GM18870 (cell line): ENCODE results near the gene MTCL1.

ENCODE experiments used
- ATAC-seq: cut with Tn5 transposase; IDR thresholded peaks from one replicate; pipeline ENCODE4 v1.9.1; 2021; ENCODE audit warnings: moderate library complexity; ENCODE audit not compliant: unreplicated experiment

Gene MTCL1

DNA sequence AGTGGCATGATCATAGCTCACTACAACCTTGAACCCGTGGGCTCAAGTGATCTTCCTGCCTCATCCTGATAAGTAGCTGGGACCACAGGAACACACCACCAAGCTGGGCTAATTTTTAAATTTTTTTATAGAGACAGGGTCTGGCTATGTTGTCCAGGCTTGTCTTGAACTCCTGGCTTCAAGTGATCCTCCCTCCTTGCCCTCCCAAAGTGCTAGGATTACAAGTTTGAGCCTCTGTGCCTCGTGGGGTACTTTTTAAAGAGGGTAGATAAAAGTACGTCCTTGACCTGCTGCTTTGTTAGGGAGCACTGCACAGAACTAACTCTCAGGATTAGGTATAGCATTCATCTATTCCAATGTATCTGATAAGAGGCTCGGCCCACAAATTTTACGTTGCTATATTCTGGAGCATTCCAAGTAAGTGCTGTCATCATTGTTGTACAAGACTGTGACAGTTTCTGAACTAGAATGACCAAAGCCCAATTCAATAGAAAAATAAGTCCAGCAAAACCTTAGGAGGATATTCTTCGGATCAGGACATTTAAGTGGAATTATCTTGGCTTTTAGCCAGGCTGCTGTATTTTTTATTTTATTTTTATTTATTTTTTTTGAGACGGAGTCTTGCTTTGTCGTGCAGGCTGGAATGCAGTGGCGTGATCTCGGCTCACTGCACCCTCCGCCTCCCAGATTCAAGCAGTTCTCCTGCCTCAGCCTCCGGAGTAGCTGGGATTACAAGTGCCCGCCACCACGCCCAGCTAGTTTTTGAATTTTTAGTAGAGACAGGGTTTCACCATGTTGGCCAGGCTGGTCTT lies 4.1 kb downstream of the MTCL1 start:
- no peak for ATAC-seq

DNA sequence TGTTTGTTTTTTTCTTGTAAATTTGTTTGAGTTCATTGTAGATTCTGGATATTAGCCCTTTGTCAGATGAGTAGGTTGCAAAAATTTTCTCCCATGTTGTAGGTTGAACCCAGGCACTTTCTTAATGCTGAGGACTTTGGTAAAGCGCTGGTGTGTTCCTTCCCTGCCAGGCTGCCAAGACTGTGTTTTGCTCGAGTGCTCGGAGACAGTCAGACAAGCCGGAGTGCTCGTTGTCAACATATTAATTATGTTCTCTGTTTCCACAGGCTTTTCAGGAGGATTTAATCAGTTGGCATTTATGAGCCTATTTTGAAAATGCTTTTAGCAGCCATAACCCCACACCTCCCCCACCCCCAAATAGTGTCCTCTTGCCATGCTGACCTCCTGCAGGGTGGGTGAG lies 6.4 kb downstream of the MTCL1 start:
- ATAC-seq: no peak

GRCh38 chr18:8713691-8714090 lies 8.3 kb downstream of the MTCL1 start:
- no peak for ATAC-seq

DNA sequence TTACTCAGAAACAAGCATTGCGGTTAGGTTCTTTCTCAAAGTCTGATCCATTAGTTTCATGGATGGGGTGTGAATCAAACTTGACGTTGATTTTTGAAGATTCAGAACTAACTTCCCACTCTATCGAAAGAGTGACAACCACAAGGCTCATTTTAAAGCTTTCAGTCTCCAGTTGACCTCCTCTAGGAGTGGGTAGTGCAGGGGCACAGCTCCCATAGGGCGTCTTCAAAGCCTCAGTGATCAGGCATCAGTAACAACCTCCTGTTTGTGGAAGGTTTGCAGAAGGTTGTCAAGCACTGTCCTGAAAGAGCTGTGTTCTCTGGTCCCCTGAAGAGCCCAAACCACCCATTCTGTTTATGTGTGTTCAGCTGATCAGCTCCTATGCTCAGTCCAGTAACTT lies 10.2 kb downstream of the MTCL1 start:
- no peak for ATAC-seq

DNA sequence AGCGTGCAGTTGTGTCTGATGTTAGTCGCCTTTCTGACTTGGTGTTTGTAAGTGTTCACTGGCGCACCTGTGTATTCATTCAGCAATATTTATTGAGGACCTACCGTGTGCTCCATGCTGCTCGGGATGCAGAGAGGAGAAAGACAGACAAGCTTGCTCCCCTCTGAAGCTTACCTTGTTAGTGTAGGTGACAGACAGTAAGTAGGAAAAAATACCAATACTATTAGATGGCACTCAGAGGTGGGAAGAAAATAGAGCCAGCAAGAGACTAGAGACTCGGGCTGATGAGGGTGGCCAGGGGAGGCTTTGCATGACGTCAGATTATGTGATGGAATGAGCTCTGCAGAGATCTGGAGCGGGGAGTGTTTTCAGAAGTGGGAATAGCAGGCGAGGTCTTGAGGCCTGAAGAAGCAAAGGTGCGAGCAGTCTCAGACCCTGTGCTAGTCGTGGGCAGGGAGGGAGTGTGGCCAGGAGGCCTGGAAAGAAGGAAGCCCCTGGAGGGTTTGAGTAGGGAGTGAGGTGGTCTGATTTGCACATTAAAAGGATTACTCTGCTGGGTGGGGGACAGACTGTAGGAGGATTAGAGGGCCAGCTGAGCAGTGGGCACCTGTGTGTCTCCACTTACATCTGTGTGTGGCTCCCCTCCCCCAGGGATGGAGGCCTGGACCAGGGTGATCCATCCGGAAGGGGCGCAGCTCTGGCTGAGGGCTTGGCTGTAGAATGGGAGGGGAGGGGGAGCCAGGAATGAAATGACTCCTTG lies 11.8 kb downstream of the MTCL1 start:
- ATAC-seq: no peak

- no peak for ATAC-seq
Measured at GRCh38 chr18:8718401-8718913, 13.1 kb downstream of the MTCL1 start.

GRCh38 chr18:8719192-8719591 lies 13.8 kb downstream of the MTCL1 start:
- no peak for ATAC-seq

DNA sequence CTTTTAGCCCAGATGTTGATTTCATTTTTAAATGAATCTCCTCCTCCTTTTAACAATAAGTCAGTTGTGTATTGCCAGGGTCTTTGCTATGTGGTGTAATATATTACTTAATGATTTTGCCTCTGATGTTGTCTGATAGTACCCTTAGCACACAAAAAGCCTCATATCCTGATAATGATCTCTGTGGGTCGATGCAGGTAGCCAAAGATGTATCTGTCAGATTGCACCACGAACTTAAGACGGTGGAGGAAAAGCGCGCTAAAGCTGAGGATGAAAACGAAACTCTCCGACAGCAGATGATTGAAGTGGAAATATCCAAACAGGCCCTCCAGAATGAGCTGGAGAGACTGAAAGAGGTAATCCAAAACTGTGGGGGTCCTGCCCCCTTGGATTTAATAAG lies 14.8 kb downstream of the MTCL1 start:
- no peak for ATAC-seq

DNA sequence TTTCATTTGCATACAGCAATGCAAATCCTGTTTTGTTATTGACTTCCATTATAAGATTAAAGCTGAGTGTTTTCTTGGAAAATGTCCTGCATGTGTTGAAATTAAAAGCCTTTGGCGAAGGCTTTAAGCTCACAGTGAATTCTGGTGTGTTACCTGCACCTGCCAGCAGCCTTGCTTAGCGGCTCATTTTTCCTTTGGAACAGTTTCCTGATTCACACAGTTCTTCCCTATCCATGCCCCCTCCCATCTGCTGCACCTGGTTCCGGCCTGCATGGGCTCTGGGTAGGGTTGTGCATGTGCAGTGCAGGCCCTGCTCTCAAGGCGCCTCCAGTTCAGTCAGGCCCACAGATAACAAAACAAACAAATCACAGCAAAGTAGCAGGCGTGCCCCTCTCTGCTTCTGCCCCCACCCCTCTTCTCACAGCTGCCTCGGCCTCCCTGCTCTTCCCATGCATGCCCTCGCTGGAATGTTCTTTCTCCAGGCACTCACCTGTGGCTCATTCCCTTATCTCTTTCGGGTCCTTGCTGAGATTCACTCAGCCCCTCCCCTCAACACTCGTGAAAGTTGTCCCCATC lies 15.8 kb downstream of the MTCL1 start:
- no peak for ATAC-seq

GRCh38 chr18:8721716-8722115 lies 16.4 kb downstream of the MTCL1 start:
- ATAC-seq: no peak

DNA sequence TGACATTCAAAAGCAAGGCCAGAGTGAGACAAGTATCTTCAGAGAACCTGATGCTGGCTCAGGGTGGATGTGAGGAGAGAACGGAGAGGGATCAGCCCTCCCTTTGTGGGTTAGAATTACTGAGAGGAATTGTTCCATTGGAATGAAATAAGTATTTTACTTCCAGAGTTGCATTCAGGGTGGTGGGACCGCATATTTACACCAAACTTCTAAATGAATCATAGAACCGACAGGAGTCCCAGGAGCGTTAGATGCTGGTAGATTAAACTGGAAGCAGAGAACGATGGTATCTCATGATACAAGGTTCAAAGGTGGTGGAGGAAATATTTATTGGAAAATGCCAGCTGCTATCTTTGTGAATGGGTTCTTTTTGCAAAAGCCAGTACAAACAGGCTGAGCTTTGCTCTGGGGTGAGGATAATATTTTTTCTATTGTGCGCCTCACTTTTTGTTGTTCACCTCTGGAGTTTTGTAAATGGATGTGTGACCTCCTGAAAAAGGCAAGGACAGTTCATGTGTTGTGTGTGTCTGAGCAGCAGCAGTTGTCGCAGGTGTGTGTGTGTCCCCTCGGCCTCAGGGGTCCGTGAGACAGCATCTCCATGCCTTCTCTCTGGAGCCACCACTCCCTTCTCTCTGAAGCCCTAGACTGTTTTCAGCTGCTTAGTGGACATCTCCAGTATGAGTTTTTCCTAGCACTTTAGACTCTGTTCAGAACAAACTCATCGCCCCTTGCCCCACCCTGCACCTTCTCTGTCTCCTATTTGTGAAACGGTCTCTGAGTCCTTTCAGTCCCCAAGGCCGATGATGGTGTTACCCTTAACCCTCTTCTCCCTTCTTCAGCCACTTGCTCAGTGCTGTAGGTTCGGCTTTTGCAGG lies 17.8 kb downstream of the MTCL1 start:
- ATAC-seq: no peak

- no peak for ATAC-seq
Measured at GRCh38 chr18:8724452-8724851, 19.1 kb downstream of the MTCL1 start.

DNA sequence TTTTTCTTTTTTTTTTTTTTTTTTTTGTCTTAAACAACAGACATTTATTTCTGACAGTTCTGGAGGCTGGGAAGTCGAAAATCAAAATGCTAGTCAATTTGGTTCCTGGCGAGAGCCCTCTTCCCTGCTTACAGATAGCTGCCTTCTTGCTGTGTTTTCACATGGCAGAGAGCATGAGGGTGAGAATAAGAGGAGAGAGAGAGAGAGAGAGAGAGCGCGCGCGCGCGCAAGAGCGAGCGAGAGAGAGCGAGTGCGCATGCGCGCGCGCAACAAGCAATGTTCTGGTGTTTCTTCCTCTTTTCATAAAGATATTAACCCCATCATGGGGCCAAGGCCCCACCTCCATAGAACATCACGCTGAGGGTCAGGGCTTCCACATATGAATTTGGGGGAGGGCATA lies 20.9 kb downstream of the MTCL1 start:
- no peak for ATAC-seq

DNA sequence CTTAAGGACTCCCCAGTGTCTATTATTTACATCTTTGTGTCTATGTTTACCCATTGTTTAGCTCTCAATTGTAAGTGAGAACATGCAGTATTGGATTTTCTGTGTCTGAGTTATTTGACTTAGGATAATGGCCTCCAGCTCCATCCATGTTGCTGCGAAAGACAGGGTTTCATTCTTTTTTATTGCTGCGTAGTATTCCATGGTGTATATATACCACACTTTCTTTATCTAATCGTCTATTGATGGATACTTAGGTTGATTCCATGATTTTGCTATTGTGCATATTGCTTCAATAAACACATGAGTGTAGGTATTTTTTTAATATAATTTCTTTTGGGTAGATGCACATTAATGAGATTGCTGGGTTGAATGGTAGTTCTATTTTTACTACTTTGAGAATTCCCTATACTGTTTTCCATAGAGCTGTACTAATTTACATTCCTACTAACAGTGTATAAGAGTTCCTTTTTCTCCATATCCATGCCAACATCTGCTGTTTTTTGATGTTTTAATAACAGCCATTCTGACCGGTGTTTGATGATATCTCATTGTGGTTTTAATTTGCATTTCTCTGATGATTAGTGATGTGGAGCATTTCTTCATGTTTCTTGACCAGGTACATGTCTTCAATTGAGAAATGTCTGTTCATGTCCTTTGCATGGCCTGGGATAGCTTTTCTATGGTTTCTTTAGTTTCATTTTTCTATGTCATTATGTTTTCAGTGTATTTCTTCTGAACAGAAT lies 21.8 kb downstream of the MTCL1 start:
- ATAC-seq: no peak

DNA sequence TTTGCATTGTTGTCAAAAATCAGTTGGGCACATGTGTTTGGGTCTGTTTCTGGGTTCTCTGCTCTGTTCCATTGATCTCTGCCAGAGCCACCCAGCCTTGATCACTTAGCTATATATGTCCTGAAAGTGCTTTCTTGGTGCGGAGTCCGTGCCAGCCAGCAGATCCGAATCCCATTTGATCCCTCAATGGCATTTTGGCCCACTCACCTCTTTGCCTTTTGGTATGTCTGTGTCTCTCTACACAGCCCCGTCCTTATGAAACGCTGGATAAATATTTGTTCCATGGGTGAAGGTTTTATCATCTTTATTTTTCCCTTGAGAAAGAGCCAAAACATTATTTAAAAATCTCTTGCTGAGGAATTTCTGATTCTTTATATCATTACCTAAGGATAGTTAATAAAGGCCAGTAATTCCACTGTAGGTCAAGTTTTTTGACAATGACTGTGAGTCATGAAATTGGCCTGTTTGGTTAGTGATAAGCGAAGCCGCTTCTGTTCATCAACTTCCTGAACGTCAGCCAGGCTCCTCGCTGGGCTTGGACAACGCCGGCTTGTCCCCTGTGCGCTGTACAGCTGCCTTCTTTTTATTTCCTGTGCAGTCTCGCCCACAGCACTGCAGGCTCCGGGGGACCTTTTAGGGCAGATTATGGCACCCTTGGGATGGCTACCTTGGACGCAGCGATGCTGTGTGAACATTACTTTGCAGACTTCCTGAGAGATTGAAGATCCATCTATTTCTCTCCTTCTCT lies 24.9 kb downstream of the MTCL1 start:
- ATAC-seq: no peak

- no peak for ATAC-seq
Measured at GRCh38 chr18:8732442-8733360, 27.3 kb downstream of the MTCL1 start.

DNA sequence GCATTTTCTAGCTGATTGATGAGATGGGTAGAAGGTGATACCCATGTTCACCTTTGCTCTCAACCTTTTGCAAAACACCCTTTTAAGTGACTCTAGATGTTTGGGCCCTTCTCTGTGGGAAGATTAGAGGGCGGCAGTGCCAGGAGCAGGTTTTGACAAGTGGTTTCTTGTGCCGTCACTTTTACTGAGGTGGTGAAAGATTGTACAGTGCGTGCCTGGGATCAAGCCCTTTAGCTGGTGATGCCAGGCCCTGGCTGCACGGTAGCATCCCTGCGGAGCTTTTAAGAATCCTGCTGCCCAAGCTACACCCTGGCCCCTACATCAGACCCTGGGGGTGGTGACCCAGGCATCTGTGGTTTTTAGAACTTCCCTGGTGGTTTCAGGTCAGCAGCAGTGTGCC lies 29.1 kb downstream of the MTCL1 start:
- ATAC-seq: no peak

GRCh38 chr18:8735274-8735673 lies 29.9 kb downstream of the MTCL1 start:
- ATAC-seq: no peak
